Measurements from ENCODE around the gene SH3BGRL2. TPM values are rescaled to one million over a fixed set of nuclear protein-coding genes. Genes with fewer than 3 reads are reported as not detected.

The SH3BGRL2 gene
- total RNA-seq, 1 experiment from 2014 or later, result 13.5 TPM

DNA sequence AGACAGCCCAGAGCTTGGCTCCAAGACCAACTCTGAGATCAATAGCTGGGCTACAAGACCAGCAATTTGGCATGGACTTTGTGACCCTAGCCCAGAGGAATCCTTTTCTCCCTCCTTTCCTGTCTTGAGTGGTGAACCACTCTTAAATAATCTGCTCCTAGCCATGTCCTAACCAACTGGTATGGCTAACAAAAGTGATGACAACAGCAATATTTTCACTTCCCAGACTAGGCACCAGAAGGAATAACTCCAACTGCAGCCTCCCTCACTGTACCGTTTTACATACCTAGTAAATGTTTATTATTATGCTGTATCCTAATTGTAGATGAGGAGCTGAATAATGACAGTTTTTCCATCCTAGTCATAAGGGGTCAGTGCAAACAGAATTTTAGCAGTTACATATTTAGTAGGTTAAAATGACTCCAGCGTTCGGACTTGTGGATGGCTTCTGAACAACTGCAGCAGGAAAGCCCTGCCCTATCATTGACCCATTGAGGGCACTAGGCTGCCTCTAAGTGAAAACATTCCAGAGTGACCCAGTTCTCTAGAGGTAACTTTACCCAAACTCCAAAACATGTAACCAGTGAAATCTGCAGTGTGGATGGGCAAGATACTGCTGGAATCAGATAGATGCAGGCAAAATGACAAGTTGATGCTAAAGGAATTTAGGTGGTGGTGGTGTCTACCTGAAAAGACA is 77.1 kb downstream of the SH3BGRL2 start:
- Histone ChIP-seq H3K27ac (ENCODE audit: low read depth, low read length, poor library complexity, severe bottlenecking) (no peak overlapping the region), H3K27me3 (replicated peaks; ENCODE audit: insufficient read depth, low read depth, low read length, poor library complexity) (no peaks in the 10 kb centered on the region), H3K36me3 (ENCODE audit: insufficient read depth, low read length, poor library complexity, severe bottlenecking) (no peaks in the 10 kb centered on the region), H3K9me3 (ENCODE audit: low read depth, low read length, poor library complexity, severe bottlenecking) (no peaks in the 10 kb centered on the region), H3K4me3 (ENCODE audit: low read depth, low read length, poor library complexity, severe bottlenecking) (no peak overlapping the region), H3K4me1 (ENCODE audit: insufficient read depth, low read length, poor library complexity, severe bottlenecking) (no peaks in the 10 kb centered on the region)
- ChIA-PET POLR2A (ENCODE audit: low non-redundant PET) (no interaction called here), CTCF (no interaction called here)
- no peak for TF ChIP-seq EZH2 (IDR thresholded peaks at IDR 0.05; ENCODE audit: borderline replicate concordance, low read depth, low read length, poor library complexity, severe bottlenecking)
- TF ChIP-seq, protein P1, sequence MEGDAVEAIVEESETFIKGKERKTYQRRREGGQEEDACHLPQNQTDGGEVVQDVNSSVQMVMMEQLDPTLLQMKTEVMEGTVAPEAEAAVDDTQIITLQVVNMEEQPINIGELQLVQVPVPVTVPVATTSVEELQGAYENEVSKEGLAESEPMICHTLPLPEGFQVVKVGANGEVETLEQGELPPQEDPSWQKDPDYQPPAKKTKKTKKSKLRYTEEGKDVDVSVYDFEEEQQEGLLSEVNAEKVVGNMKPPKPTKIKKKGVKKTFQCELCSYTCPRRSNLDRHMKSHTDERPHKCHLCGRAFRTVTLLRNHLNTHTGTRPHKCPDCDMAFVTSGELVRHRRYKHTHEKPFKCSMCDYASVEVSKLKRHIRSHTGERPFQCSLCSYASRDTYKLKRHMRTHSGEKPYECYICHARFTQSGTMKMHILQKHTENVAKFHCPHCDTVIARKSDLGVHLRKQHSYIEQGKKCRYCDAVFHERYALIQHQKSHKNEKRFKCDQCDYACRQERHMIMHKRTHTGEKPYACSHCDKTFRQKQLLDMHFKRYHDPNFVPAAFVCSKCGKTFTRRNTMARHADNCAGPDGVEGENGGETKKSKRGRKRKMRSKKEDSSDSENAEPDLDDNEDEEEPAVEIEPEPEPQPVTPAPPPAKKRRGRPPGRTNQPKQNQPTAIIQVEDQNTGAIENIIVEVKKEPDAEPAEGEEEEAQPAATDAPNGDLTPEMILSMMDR (conservative IDR thresholded peaks at IDR 0.05; ENCODE audit: low read depth, low read length), result no peak
- no peak for DNase-seq (ENCODE audit: low spot score)
- intact Hi-C loops (cut with micrococcal nuclease; ENCODE audit: unreplicated experiment), result no loop called here
- no TSS peak for BruUV-seq (replicated peaks)

DNA sequence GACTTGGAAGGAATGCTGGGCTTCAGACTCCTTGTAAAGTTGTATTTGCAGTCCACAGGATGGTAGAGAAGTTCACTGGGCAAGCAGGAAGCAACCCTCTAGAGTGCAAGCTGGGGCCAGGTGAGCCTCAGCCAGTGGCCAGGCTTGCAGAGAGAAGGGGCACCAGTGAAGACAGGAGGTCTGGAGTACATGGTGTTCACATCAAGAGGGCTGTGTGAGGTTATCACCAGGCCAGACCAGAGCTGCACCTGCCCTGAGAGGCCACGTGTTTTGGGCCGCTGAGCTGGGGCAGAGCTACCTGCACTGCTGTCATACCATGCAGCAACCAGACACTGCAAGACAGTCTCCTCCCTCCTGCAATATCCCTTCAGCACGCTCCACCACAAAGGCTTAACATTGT is 79.0 kb downstream of the SH3BGRL2 start:
- ChIA-PET POLR2A (ENCODE audit: low non-redundant PET) (no interaction called here), CTCF (no interaction called here)
- Histone ChIP-seq H3K36me3 (ENCODE audit: insufficient read depth, low read length, poor library complexity, severe bottlenecking) (no peaks in the 10 kb centered on the region), H3K4me3 (ENCODE audit: low read depth, low read length, poor library complexity, severe bottlenecking) (no peak overlapping the region), H3K27me3 (replicated peaks; ENCODE audit: insufficient read depth, low read depth, low read length, poor library complexity) (no peaks in the 10 kb centered on the region), H3K27ac (ENCODE audit: low read depth, low read length, poor library complexity, severe bottlenecking) (no peak overlapping the region), H3K9me3 (ENCODE audit: low read depth, low read length, poor library complexity, severe bottlenecking) (no peaks in the 10 kb centered on the region), H3K4me1 (ENCODE audit: insufficient read depth, low read length, poor library complexity, severe bottlenecking) (no peaks in the 10 kb centered on the region)
- no TSS peak for BruUV-seq (replicated peaks)
- intact Hi-C loops (cut with micrococcal nuclease; ENCODE audit: unreplicated experiment), result no loop called here
- TF ChIP-seq, protein P1 (conservative IDR thresholded peaks at IDR 0.05; ENCODE audit: low read depth, low read length), result no peak
- TF ChIP-seq EZH2 (IDR thresholded peaks at IDR 0.05; ENCODE audit: borderline replicate concordance, low read depth, low read length, poor library complexity, severe bottlenecking), result no peak
- no peak for DNase-seq (ENCODE audit: low spot score)

DNA sequence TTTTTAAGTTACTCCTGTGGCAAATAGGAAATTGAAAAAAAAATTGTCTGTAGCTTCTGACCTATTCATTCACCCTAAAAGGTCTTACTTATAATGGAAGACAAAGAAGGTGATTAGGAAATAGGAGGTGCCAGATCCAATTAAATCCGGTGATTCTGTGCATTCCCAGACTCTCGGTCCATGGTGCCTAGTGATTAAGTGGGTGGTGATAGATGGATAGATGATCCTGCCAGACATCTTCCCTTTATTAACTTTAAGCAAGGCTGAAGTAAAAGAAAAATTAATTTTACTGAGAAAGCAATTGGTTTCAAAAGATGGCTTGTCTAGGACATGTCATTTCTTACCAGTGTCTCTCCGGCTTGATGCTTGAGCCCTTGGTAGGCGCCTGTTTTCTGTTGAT is 80.0 kb downstream of the SH3BGRL2 start:
- H3K4me3 ChIP-seq (ENCODE audit: low read depth, low read length, poor library complexity, severe bottlenecking), result no peak overlapping the region
- no peak for TF ChIP-seq EZH2 (IDR thresholded peaks at IDR 0.05; ENCODE audit: borderline replicate concordance, low read depth, low read length, poor library complexity, severe bottlenecking)
- TF ChIP-seq, protein P1 (conservative IDR thresholded peaks at IDR 0.05; ENCODE audit: low read depth, low read length), result no peak
- intact Hi-C loops (cut with micrococcal nuclease; ENCODE audit: unreplicated experiment), result no loop called here
- no peaks in the 10 kb centered on the region for H3K27me3 ChIP-seq (replicated peaks; ENCODE audit: insufficient read depth, low read depth, low read length, poor library complexity)
- H3K27ac ChIP-seq (ENCODE audit: low read depth, low read length, poor library complexity, severe bottlenecking), result no peak overlapping the region
- ChIA-PET CTCF (no interaction called here), POLR2A (ENCODE audit: low non-redundant PET) (no interaction called here)
- BruUV-seq (replicated peaks), result no TSS peak
- H3K36me3 ChIP-seq (ENCODE audit: insufficient read depth, low read length, poor library complexity, severe bottlenecking), result no peaks in the 10 kb centered on the region
- H3K9me3 ChIP-seq (ENCODE audit: low read depth, low read length, poor library complexity, severe bottlenecking), result no peaks in the 10 kb centered on the region
- H3K4me1 ChIP-seq (ENCODE audit: insufficient read depth, low read length, poor library complexity, severe bottlenecking), result no peaks in the 10 kb centered on the region
- DNase-seq (ENCODE audit: low spot score), result no peak
